Neural progenitor cell (in vitro differentiated cells): ENCODE results near the gene RYR1. TPM values are rescaled to one million over a fixed set of nuclear protein-coding genes. Genes with fewer than 3 reads are reported as not detected.
A peak's percentile ranks its signal among the peaks of the same experiment; 100 is the strongest.

ENCODE experiments used
- DNase-seq: peaks from one replicate; pipeline ENCODE4 v3.0.0-alpha.2; 2016; ENCODE audit warnings: low spot score
- H2AFZ ChIP-seq: fragments of 200-600 bp; sonication (generic); replicated peaks from 2 replicates; pipeline ENCODE4 v1.6.1; 2016; ENCODE audit warnings: antibody characterized with exemption
- H3F3A ChIP-seq: fragments of 200-600 bp; sonication (generic); 2 replicates; pipeline ENCODE4 v1.6.1; 2016; ENCODE audit warnings: antibody characterized with exemption, low read depth
- H3K27ac ChIP-seq: fragments of 200-600 bp; sonication (generic); 2 replicates; pipeline ENCODE4 v1.5.1; 2016; ENCODE audit warnings: mild to moderate bottlenecking
- H3K27me3 ChIP-seq: fragments of 200-600 bp; sonication (generic); 2 replicates; pipeline ENCODE4 v1.6.1; 2016; ENCODE audit warnings: mild to moderate bottlenecking, moderate library complexity
- H3K36me3 ChIP-seq: fragments of 200-600 bp; sonication (generic); 2 replicates; pipeline ENCODE4 v1.5.1; 2016
- H3K4me1 ChIP-seq: fragments of 200-600 bp; sonication (generic); 2 replicates; pipeline ENCODE4 v1.6.1; 2016; ENCODE audit warnings: mixed run types
- H3K4me2 ChIP-seq: fragments of 200-600 bp; sonication (generic); 2 replicates; pipeline ENCODE4 v1.6.1; 2016
- H3K4me3 ChIP-seq: fragments of 200-600 bp; sonication (generic); 2 replicates; pipeline ENCODE4 v1.5.1; 2016
- H3K79me2 ChIP-seq: fragments of 200-600 bp; sonication (generic); 2 replicates; pipeline ENCODE4 v1.6.1; 2016; ENCODE audit warnings: low read depth
- H3K9ac ChIP-seq: fragments of 200-600 bp; sonication (generic); 2 replicates; pipeline ENCODE4 v1.6.1; 2016
- H3K9me3 ChIP-seq: fragments of 200-600 bp; sonication (generic); 2 replicates; pipeline ENCODE4 v1.5.1; 2016; ENCODE audit warnings: low read depth
- H4K20me1 ChIP-seq: fragments of 200-600 bp; sonication (generic); 2 replicates; pipeline ENCODE4 v1.6.1; 2016; ENCODE audit warnings: low read depth
- H3K27ac Mint-ChIP-seq: 3 replicates; pipeline ENCODE4 v1.8.0; 2021; ENCODE audit warnings: mixed read lengths
- H3K27me3 Mint-ChIP-seq: 2 replicates; pipeline ENCODE4 v1.8.0; 2022; ENCODE audit warnings: low read depth, mild to moderate bottlenecking, inconsistent platforms, moderate library complexity, mixed read lengths; ENCODE audit not compliant: insufficient read depth
- H3K36me3 Mint-ChIP-seq: 3 replicates; pipeline ENCODE4 v1.8.0; 2021; ENCODE audit warnings: mixed read lengths
- H3K4me1 Mint-ChIP-seq: 3 replicates; pipeline ENCODE4 v1.8.0; 2021; ENCODE audit warnings: mixed read lengths
- H3K4me3 Mint-ChIP-seq: 3 replicates; pipeline ENCODE4 v1.8.0; 2021; ENCODE audit warnings: mild to moderate bottlenecking, moderate library complexity, mixed read lengths
- H3K9me3 Mint-ChIP-seq: 3 replicates; pipeline ENCODE4 v1.8.0; 2020; ENCODE audit warnings: mixed read lengths
- EZH2 ChIP-seq: fragments of 200-600 bp; sonication (generic); IDR thresholded peaks from 2 replicates; pipeline ENCODE4 v1.6.1; 2017; ENCODE audit warnings: antibody characterized with exemption, mild to moderate bottlenecking, moderate library complexity
- EZH2phosphoT487 ChIP-seq: fragments of 200-600 bp; sonication (generic); IDR thresholded peaks from 2 replicates; pipeline ENCODE4 v1.6.1; 2017; ENCODE audit warnings: antibody characterized with exemption
- total RNA-seq: library from RNA; depleted of rRNA; stranded (reverse); fragments of >200 nt; gene quantifications from 2 replicates; pipeline ENCODE4 v1.2.3, GENCODE V29; 2015; ENCODE audit warnings: low replicate concordance
- TF ChIP-seq, protein P1 (sequence below): fragments of 200-600 bp; sonication (generic); IDR thresholded peaks from 2 replicates; pipeline ENCODE4 v1.5.1; 2017; ENCODE audit warnings: antibody characterized with exemption, mild to moderate bottlenecking

RYR1 gene
- total RNA-seq, 1 donor from 2014 or later, result 0.60 TPM

DNA sequence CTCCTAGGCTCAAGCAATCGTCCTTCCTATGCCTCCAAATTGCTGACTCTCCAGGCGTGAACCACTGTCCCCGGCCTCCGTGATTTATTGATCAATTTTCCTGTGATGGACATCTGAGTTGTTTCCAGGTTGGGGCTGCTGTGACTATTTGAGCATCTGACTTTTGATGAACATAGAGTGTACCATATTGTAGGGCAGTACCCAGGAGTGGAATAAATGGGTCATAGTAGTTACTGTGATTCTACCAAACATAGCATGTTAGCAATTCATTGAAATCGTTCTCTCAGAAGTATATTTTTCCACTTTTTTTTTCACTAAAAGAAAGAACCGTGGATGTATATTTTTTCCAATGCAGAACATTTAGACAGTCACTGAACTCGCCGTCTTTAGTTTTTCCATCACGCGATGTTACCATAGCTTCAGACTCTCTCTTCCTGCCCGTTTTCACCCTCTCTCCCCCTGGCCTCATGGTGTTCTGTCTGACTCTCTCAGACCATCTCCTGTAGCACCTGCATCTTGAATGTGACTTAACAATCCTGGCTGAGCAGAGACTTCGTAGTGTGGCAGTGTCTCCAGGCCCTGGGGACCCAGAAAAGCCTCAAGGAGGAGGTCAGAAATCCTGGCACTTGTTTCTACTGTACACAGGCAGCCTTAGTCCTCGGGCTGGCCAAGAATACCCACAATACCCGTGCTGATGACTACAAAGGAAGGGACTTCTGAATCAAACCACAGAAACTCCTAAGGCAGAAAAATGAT, 4.3 kb upstream of the RYR1 start:
- Histone ChIP-seq H3K9ac (no peak overlapping the region), H3K4me2 (no peak overlapping the region), H3K4me1 (peaks cover 16% of the 10 kb centered on the region), H3K79me2 (no peaks in the 10 kb centered on the region), H3K27ac (no peak overlapping the region), H2AFZ (no peak overlapping the region), H3K27me3 (no peaks in the 10 kb centered on the region), H4K20me1 (no peaks in the 10 kb centered on the region), H3K9me3 (no peaks in the 10 kb centered on the region), H3K36me3 (no peaks in the 10 kb centered on the region), H3F3A (peaks cover 29% of the 10 kb centered on the region), H3K4me3 (no peak overlapping the region)
- Mint-ChIP-seq H3K27ac (no peak overlapping the region), H3K4me1 (peaks cover 17% of the 10 kb centered on the region), H3K36me3 (no peaks in the 10 kb centered on the region), H3K27me3 (peaks cover 12% of the 10 kb centered on the region), H3K9me3 (no peaks in the 10 kb centered on the region), H3K4me3 (no peak overlapping the region)
- DNase-seq, result no peak
- TF ChIP-seq EZH2 (no peak), EZH2phosphoT487 (no peak)
- TF ChIP-seq, protein P1, sequence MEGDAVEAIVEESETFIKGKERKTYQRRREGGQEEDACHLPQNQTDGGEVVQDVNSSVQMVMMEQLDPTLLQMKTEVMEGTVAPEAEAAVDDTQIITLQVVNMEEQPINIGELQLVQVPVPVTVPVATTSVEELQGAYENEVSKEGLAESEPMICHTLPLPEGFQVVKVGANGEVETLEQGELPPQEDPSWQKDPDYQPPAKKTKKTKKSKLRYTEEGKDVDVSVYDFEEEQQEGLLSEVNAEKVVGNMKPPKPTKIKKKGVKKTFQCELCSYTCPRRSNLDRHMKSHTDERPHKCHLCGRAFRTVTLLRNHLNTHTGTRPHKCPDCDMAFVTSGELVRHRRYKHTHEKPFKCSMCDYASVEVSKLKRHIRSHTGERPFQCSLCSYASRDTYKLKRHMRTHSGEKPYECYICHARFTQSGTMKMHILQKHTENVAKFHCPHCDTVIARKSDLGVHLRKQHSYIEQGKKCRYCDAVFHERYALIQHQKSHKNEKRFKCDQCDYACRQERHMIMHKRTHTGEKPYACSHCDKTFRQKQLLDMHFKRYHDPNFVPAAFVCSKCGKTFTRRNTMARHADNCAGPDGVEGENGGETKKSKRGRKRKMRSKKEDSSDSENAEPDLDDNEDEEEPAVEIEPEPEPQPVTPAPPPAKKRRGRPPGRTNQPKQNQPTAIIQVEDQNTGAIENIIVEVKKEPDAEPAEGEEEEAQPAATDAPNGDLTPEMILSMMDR, result no peak

DNA sequence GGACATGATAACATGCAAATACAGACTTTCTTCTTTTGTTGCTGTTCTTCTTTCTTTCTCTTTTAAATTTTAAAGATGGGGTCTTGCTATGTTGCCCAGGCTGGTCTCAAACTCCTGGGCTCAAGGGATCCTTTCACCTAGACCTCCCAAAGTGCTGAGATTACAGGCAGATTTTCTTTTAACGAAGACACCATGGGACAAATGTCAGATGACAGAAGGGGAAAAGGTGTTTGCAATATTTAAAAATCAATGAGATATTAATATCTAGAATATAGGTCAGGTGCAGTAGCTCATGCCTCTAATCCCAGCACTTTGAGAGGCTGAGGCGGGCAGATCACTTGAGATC, 3.7 kb upstream of the RYR1 start:
- Histone ChIP-seq H3K9me3 (no peaks in the 10 kb centered on the region), H3K4me3 (no peak overlapping the region), H2AFZ (no peak overlapping the region), H3F3A (peaks cover 34% of the 10 kb centered on the region), H3K9ac (no peak overlapping the region), H3K4me1 (peaks cover 21% of the 10 kb centered on the region), H4K20me1 (no peaks in the 10 kb centered on the region), H3K36me3 (no peaks in the 10 kb centered on the region), H3K27ac (no peak overlapping the region), H3K4me2 (no peak overlapping the region), H3K79me2 (no peaks in the 10 kb centered on the region), H3K27me3 (no peaks in the 10 kb centered on the region)
- no peak for TF ChIP-seq EZH2phosphoT487
- no peak for TF ChIP-seq EZH2
- TF ChIP-seq, protein P1, result no peak
- Mint-ChIP-seq H3K27ac (no peak overlapping the region), H3K4me3 (no peak overlapping the region), H3K9me3 (no peaks in the 10 kb centered on the region), H3K4me1 (peaks cover 21% of the 10 kb centered on the region), H3K36me3 (no peaks in the 10 kb centered on the region), H3K27me3 (peaks cover 13% of the 10 kb centered on the region)
- no peak for DNase-seq

GRCh38 chr19:38430931-38431330, 2.6 kb upstream of the RYR1 start:
- no peak for DNase-seq
- Histone ChIP-seq H3K36me3 (no peaks in the 10 kb centered on the region), H3K4me2 (no peak overlapping the region), H3K4me1 (peaks cover 22% of the 10 kb centered on the region), H4K20me1 (peaks cover 4% of the 10 kb centered on the region), H3K9me3 (no peaks in the 10 kb centered on the region), H3K27me3 (no peaks in the 10 kb centered on the region), H3K9ac (no peak overlapping the region), H3K79me2 (no peaks in the 10 kb centered on the region), H3K4me3 (no peak overlapping the region), H3F3A (peaks cover 45% of the 10 kb centered on the region), H3K27ac (no peak overlapping the region), H2AFZ (no peak overlapping the region)
- Mint-ChIP-seq H3K4me1 (peaks cover 23% of the 10 kb centered on the region), H3K36me3 (no peaks in the 10 kb centered on the region), H3K27me3 (peaks cover 13% of the 10 kb centered on the region), H3K27ac (no peak overlapping the region), H3K9me3 (no peaks in the 10 kb centered on the region), H3K4me3 (no peak overlapping the region)
- no peak for TF ChIP-seq EZH2phosphoT487

DNA sequence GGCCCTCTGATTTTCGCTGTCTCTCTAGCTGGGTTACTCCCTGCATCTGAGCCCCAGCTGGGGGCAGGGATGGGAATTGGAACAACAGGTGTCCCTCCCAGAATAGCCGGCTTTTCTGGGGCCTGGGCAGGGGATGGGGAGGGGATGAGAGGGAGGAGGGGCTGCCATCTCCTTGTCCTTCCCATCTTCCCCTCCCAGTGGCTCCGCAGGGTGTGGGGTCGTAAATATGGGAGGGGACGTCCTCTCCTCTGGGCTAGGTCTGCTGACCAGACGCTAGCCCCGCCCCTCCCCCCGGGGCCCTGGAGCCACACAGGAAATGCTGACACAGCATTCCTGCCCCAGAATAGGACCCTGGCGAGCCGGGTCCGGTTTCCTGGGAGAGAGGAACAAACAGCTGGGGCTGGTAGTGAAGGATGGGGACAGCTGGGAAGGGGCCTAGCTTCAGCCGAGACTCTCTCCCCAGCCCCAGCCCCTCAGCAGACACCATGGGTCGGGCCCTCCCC, 1.1 kb downstream of the RYR1 start:
- peak; percentile 94 for DNase-seq
- TF ChIP-seq, protein P1, result no peak
- no peak for TF ChIP-seq EZH2phosphoT487
- TF ChIP-seq EZH2, result no peak
- Histone ChIP-seq H2AFZ (no peak overlapping the region), H3K4me1 (peaks cover 17% of the 10 kb centered on the region), H3K4me2 (peak overlapping the region; percentile 83), H3K4me3 (peak overlapping the region; percentile 42), H4K20me1 (peaks cover 4% of the 10 kb centered on the region), H3K79me2 (no peaks in the 10 kb centered on the region), H3F3A (peaks cover 34% of the 10 kb centered on the region), H3K9me3 (no peaks in the 10 kb centered on the region), H3K36me3 (no peaks in the 10 kb centered on the region), H3K27me3 (no peaks in the 10 kb centered on the region), H3K27ac (no peak overlapping the region), H3K9ac (no peak overlapping the region)
- no peaks in the 10 kb centered on the region for H3K9me3 Mint-ChIP-seq
- H3K4me3 Mint-ChIP-seq, result peak overlapping the region; percentile 83
- H3K36me3 Mint-ChIP-seq, result no peaks in the 10 kb centered on the region
- peaks cover 5% of the 10 kb centered on the region for H3K27me3 Mint-ChIP-seq
- H3K4me1 Mint-ChIP-seq, result peaks cover 14% of the 10 kb centered on the region
- no peak overlapping the region for H3K27ac Mint-ChIP-seq
